ENCODE data around the gene TPCN2.

TPCN2 gene

GRCh38 chr11:69167916-69168691 lies 119.4 kb downstream of the TPCN2 start:
- DNase-seq (ENCODE audit: extremely low read depth, low read depth) = no peak
- TF ChIP-seq CTCF (IDR thresholded peaks at IDR 0.05; ENCODE audit: low read depth, low read length) = no peak

GRCh38 chr11:69169479-69169878 lies 120.7 kb downstream of the TPCN2 start:
- TF ChIP-seq CTCF (IDR thresholded peaks at IDR 0.05; ENCODE audit: low read depth, low read length) = no peak
- DNase-seq (ENCODE audit: extremely low read depth, low read depth) = no peak

GRCh38 chr11:69170704-69171103 lies 122.0 kb downstream of the TPCN2 start:
- no peak for DNase-seq (ENCODE audit: extremely low read depth, low read depth)
- no peak for TF ChIP-seq CTCF (IDR thresholded peaks at IDR 0.05; ENCODE audit: low read depth, low read length)

- TF ChIP-seq CTCF (IDR thresholded peaks at IDR 0.05; ENCODE audit: low read depth, low read length) = no peak
- DNase-seq (ENCODE audit: extremely low read depth, low read depth) = no peak
Measured at GRCh38 chr11:69171476-69172240, 122.9 kb downstream of the TPCN2 start.

GRCh38 chr11:69172674-69173073 lies 123.9 kb downstream of the TPCN2 start:
- no peak for DNase-seq (ENCODE audit: extremely low read depth, low read depth)
- no peak for TF ChIP-seq CTCF (IDR thresholded peaks at IDR 0.05; ENCODE audit: low read depth, low read length)

- DNase-seq (ENCODE audit: extremely low read depth, low read depth) = no peak
- TF ChIP-seq CTCF (IDR thresholded peaks at IDR 0.05; ENCODE audit: low read depth, low read length) = no peak
Measured at GRCh38 chr11:69173331-69173730, 124.6 kb downstream of the TPCN2 start.

- no peak for DNase-seq (ENCODE audit: extremely low read depth, low read depth)
- no peak for TF ChIP-seq CTCF (IDR thresholded peaks at IDR 0.05; ENCODE audit: low read depth, low read length)
Measured at GRCh38 chr11:69173925-69174581, 125.3 kb downstream of the TPCN2 start.

Measured in AG09319 (cell line).